ENCODE data around the gene TBC1D19. TPM values are rescaled to one million over a fixed set of nuclear protein-coding genes. Genes with fewer than 3 reads are reported as not detected.
"Not testable (repeated sequence)": the region's sequence is repeated elsewhere in the genome, so short reads cannot be mapped to it uniquely, and the experiment has no call there.

Gene TBC1D19
- total and polyA plus RNA-seq, 2 of the 4 experiments (the other 2 are of a cell fraction), result 9.9 to 17.6 TPM

- Histone ChIP-seq H3K4ac (ENCODE audit: low read depth, low read length) (no peak overlapping the region), H2BK20ac (ENCODE audit: low read depth, low read length) (no peak overlapping the region), H3K9me3 (ENCODE audit: control insufficient read depth, insufficient read depth, low read length) (no peaks in the 10 kb centered on the region), H2AFZ (replicated peaks; ENCODE audit: low read length, poor library complexity) (no peak overlapping the region), H2BK15ac (ENCODE audit: low read depth, low read length) (no peak overlapping the region), H3K4me1 (ENCODE audit: control insufficient read depth, insufficient read depth, low read length) (peaks cover 3% of the 10 kb centered on the region; the same call in 1 of the 2 replicates), H3K9me1 (ENCODE audit: insufficient read depth, low read length) (peaks cover 2% of the 10 kb centered on the region), H3K27ac (ENCODE audit: insufficient read depth, low read length) (no peak overlapping the region), H3K36me3 (ENCODE audit: control insufficient read depth, insufficient read depth, low read length) (no peaks in the 10 kb centered on the region; the same call in 1 of the 2 replicates), H3K23ac (ENCODE audit: low read depth, low read length) (no peak overlapping the region), H3K4me3 (ENCODE audit: insufficient read depth, low read depth, low read length) (no peak overlapping the region), H2AK9ac (replicated peaks; ENCODE audit: low read depth, low read length, poor library complexity) (no peak overlapping the region), H4K20me1 (ENCODE audit: insufficient read depth, low read length) (no peaks in the 10 kb centered on the region), H3K18ac (ENCODE audit: low read depth, low read length) (no peak overlapping the region), H3K14ac (replicated peaks; ENCODE audit: low read depth, low read length) (no peak overlapping the region), H3K9ac (ENCODE audit: low read depth, low read length) (no peak overlapping the region), H2AK5ac (ENCODE audit: low read depth, low read length) (no peak overlapping the region), H4K8ac (ENCODE audit: low read depth in 2 of 2, low read length in 2 of 2) (no peak overlapping the region), H4K5ac (ENCODE audit: low read depth, low read length) (no peak overlapping the region), H2BK120ac (ENCODE audit: low read depth, low read length) (no peak overlapping the region), H3K79me1 (ENCODE audit: low read depth in 1 of 2, low read length in 2 of 2) (peaks cover 4 to 6% of the 10 kb centered on the region in 2 experiments; a peak in 3 of 4 replicates), H3K27me3 (ENCODE audit: control insufficient read depth, insufficient read depth, low read length) (no peaks in the 10 kb centered on the region), H4K91ac (ENCODE audit: insufficient read depth, low read depth, low read length) (no peak overlapping the region), H3K4me2 (ENCODE audit: low read depth, low read length) (no peak overlapping the region), H3K56ac (ENCODE audit: extremely low read depth, insufficient read depth, low read length) (no peak overlapping the region), H2BK5ac (ENCODE audit: low read depth, low read length, poor library complexity, severe bottlenecking) (no peak overlapping the region)
- TF ChIP-seq CEBPB (IDR thresholded peaks at IDR 0.05; ENCODE audit: low read depth, low read length) (peak; percentile 64), SMC3 (IDR thresholded peaks at IDR 0.05; ENCODE audit: low read depth, low read length) (no peak)
- DNase-seq (no peak), ATAC-seq (ENCODE audit: low read depth) (no peak)
- dilution Hi-C loops (cut with HindIII; ENCODE audit: low sequenced_read_pairs, unreplicated experiment), result no loop called here
- no CpG with 5 or more reads among the region's 2 CpGs for WGBS, 2 experiments (ENCODE audit: extremely low coverage in 2 of 2, insufficient read length in 1 of 2)
- intact Hi-C loops (cut with micrococcal nuclease), result no loop called here
- ChIA-PET CTCF (no interaction called here), POLR2A (ENCODE audit: unreplicated experiment) (no interaction called here)
- no TSS peak for BruUV-seq (replicated peaks)
- in situ Hi-C loops (cut with MboI; ENCODE audit: low sequenced_read_pairs), result no loop called here
These were observed 39.0 kb downstream of the TBC1D19 start for GRCh38 chr4:26622913-26623312.

GRCh38 chr4:26626658-26627057 is 42.8 kb downstream of the TBC1D19 start:
- H4K5ac ChIP-seq (ENCODE audit: low read depth, low read length); dilution Hi-C loops (cut with HindIII; ENCODE audit: low sequenced_read_pairs, unreplicated experiment); H3K36me3 ChIP-seq (ENCODE audit: control insufficient read depth, insufficient read depth, low read length); ATAC-seq (ENCODE audit: low read depth); H2BK5ac ChIP-seq (ENCODE audit: low read depth, low read length, poor library complexity, severe bottlenecking); H3K4ac ChIP-seq (ENCODE audit: low read depth, low read length); H2AK5ac ChIP-seq (ENCODE audit: low read depth, low read length); BruUV-seq (replicated peaks); H3K9me3 ChIP-seq (ENCODE audit: control insufficient read depth, insufficient read depth, low read length); H3K14ac ChIP-seq (replicated peaks; ENCODE audit: low read depth, low read length); DNase-seq; H3K9ac ChIP-seq (ENCODE audit: low read depth, low read length); H3K56ac ChIP-seq (ENCODE audit: extremely low read depth, insufficient read depth, low read length); H3K23ac ChIP-seq (ENCODE audit: low read depth, low read length); H3K79me1 ChIP-seq (ENCODE audit: low read depth in 1 of 2, low read length in 2 of 2); H3K4me1 ChIP-seq (ENCODE audit: control insufficient read depth, insufficient read depth, low read length); H3K9me1 ChIP-seq (ENCODE audit: insufficient read depth, low read length); H4K8ac ChIP-seq (ENCODE audit: low read depth in 2 of 2, low read length in 2 of 2); H2AFZ ChIP-seq (replicated peaks; ENCODE audit: low read length, poor library complexity); H2BK20ac ChIP-seq (ENCODE audit: low read depth, low read length); H3K18ac ChIP-seq (ENCODE audit: low read depth, low read length); H3K4me3 ChIP-seq (ENCODE audit: insufficient read depth, low read depth, low read length); H2BK120ac ChIP-seq (ENCODE audit: low read depth, low read length); H3K27ac ChIP-seq (ENCODE audit: insufficient read depth, low read length); in situ Hi-C loops (cut with MboI; ENCODE audit: low sequenced_read_pairs); H4K20me1 ChIP-seq (ENCODE audit: insufficient read depth, low read length); H4K91ac ChIP-seq (ENCODE audit: insufficient read depth, low read depth, low read length); H3K4me2 ChIP-seq (ENCODE audit: low read depth, low read length); H3K27me3 ChIP-seq (ENCODE audit: control insufficient read depth, insufficient read depth, low read length); POLR2A ChIA-PET (ENCODE audit: unreplicated experiment); H2BK15ac ChIP-seq (ENCODE audit: low read depth, low read length); intact Hi-C loops (cut with micrococcal nuclease); H2AK9ac ChIP-seq (replicated peaks; ENCODE audit: low read depth, low read length, poor library complexity): not testable (repeated sequence)
- CTCF ChIA-PET, result interaction anchor here (0.6 kb wide), 1 partner anchor 629 kb away, joined by 3 read pairs; no protein-coding TSS in a partner anchor
- no CpG with 5 or more reads among the region's 2 CpGs for WGBS, 2 experiments (ENCODE audit: extremely low coverage in 2 of 2, insufficient read length in 1 of 2)

All from IMR-90 (cell line).